B cell (primary cell): ENCODE data around the gene ASTN2. TPM values are rescaled to one million over a fixed set of nuclear protein-coding genes. Genes with fewer than 3 reads are reported as not detected.

ENCODE experiments used
- ATAC-seq: fragments of 200-7000 bp; cut with Tn5 transposase; one replicate; pipeline ENCODE4 v1.10.0; 2021; ENCODE audit warnings: low read depth, mild to moderate bottlenecking, moderate number of reproducible peaks, moderate library complexity
- CTCF ChIA-PET: fragments of 350-600 bp; sonication (Branson Sonifier 250); formaldehyde crosslinking; loops from one replicate; lab custom pipeline; 2021; ENCODE audit warnings: antibody characterized with exemption, inconsistent platforms; lab: Charles Lee
- POLR2A ChIA-PET: fragments of 350-600 bp; sonication (Branson Sonifier 250); formaldehyde crosslinking; loops from one replicate; lab custom pipeline; 2021; ENCODE audit warnings: antibody characterized with exemption; lab: Charles Lee
- DNase-seq: peaks from one replicate; pipeline ENCODE4 v3.0.0; 2013
- H2AFZ ChIP-seq: 2 replicates; pipeline ENCODE4 v1.6.1; 2012; ENCODE audit warnings: mild to moderate bottlenecking, low read depth, low read length; ENCODE audit not compliant: insufficient read depth, poor library complexity, severe bottlenecking
- H3K27ac ChIP-seq, 2 donors: 1 replicate in 1 of 2; 2 replicates in 1 of 2; pipeline ENCODE4 v1.5.1; 2012 to 2013; ENCODE audit warnings: low read length in 2 of 2, mild to moderate bottlenecking in 2 of 2, moderate library complexity in 1 of 2
- H3K27me3 ChIP-seq, 4 experiments: fragments of 200-600 bp in 1 of 4; sonication (generic) in 1 of 4; replicated peaks in 1 of 4; 1 replicate in 2 of 4; 2 replicates in 2 of 4; pipeline versions ENCODE4 v1.6.1 to v1.7.0; 2013 to 2016; ENCODE audit warnings: low read length in 3 of 4, mild to moderate bottlenecking in 2 of 4, mixed read lengths in 1 of 4, moderate library complexity in 1 of 4; ENCODE audit not compliant: insufficient read depth in 4 of 4, control insufficient read depth in 3 of 4; ENCODE audit errors: control extremely low read depth in 1 of 4
- H3K36me3 ChIP-seq, 2 experiments: replicated peaks in 1 of 2; 1 replicate in 1 of 2; 2 replicates in 1 of 2; pipeline versions ENCODE4 v1.6.1 to v1.7.1; 2013; ENCODE audit warnings: low read length in 1 of 2; ENCODE audit not compliant: insufficient read depth in 2 of 2, control insufficient read depth in 1 of 2; ENCODE audit errors: control extremely low read depth in 1 of 2, extremely low read depth in 1 of 2
- H3K4me1 ChIP-seq, 2 donors: fragments of 200-600 bp in 1 of 2; sonication (generic) in 1 of 2; 1 replicate in 1 of 2; 2 replicates in 1 of 2; pipeline versions ENCODE4 v1.5.1 to v1.6.1; 2013 to 2017; ENCODE audit warnings: low read length in 2 of 2; ENCODE audit not compliant: control insufficient read depth in 2 of 2, insufficient read depth in 2 of 2
- H3K4me2 ChIP-seq: replicated peaks from 2 replicates; pipeline ENCODE3; 2012; ENCODE audit warnings: mild to moderate bottlenecking, low read depth, low read length; ENCODE audit not compliant: poor library complexity, severe bottlenecking
- H3K4me3 ChIP-seq, 5 experiments: fragments of 200-600 bp in 1 of 5; sonication (generic) in 1 of 5; 1 replicate in 3 of 5; 2 replicates in 2 of 5; pipeline versions ENCODE4 v1.5.1 to v1.7.0; 2011 to 2016; ENCODE audit warnings: low read length in 4 of 5, mild to moderate bottlenecking in 4 of 5, low read depth in 2 of 5, control low read depth in 1 of 5, moderate library complexity in 1 of 5; ENCODE audit not compliant: insufficient read depth in 1 of 5; ENCODE audit errors: control extremely low read depth in 1 of 5, extremely low read depth in 1 of 5
- H3K79me2 ChIP-seq: fragments of 200-600 bp; sonication (generic); one replicate; pipeline ENCODE4 v1.6.0; 2016; ENCODE audit warnings: low read length; ENCODE audit not compliant: control insufficient read depth, insufficient read depth
- H3K9ac ChIP-seq: fragments of 200-600 bp; sonication (generic); 2 replicates; pipeline ENCODE4 v1.6.1; 2017; ENCODE audit warnings: mild to moderate bottlenecking, low read length, moderate library complexity
- H3K9me3 ChIP-seq, 3 donors: one replicate each; pipeline versions ENCODE4 v1.6.1 to v1.7.1; 2013; ENCODE audit warnings: low read length in 2 of 3; ENCODE audit not compliant: control insufficient read depth in 2 of 3, insufficient read depth in 1 of 3; ENCODE audit errors: control extremely low read depth in 1 of 3
- H4K20me1 ChIP-seq: 2 replicates; pipeline ENCODE4 v1.6.0; 2012; ENCODE audit warnings: mild to moderate bottlenecking, low read length; ENCODE audit not compliant: insufficient read depth, control insufficient read depth, poor library complexity, severe bottlenecking
- H3K27ac Mint-ChIP-seq: one replicate; pipeline ENCODE4 v1.8.0; 2021; ENCODE audit warnings: mixed read lengths
- H3K27me3 Mint-ChIP-seq: one replicate; pipeline ENCODE4 v1.8.0; 2021; ENCODE audit warnings: mixed read lengths
- H3K4me1 Mint-ChIP-seq: one replicate; pipeline ENCODE4 v1.8.0; 2021; ENCODE audit warnings: mixed read lengths
- H3K4me3 Mint-ChIP-seq: one replicate; pipeline ENCODE4 v1.8.0; 2021; ENCODE audit warnings: mixed read lengths
- H3K9me3 Mint-ChIP-seq: one replicate; pipeline ENCODE4 v1.8.0; 2022; ENCODE audit warnings: mixed read lengths; ENCODE audit not compliant: insufficient read depth
- EZH2 ChIP-seq: IDR thresholded peaks from 2 replicates; pipeline ENCODE4 v1.6.1; 2012; ENCODE audit warnings: borderline replicate concordance, low read depth, mild to moderate bottlenecking, moderate library complexity, low read length; ENCODE audit not compliant: insufficient read depth, poor library complexity, severe bottlenecking
- WGBS: methylation state at CpG from one replicate; pipeline ENCODE4 v1.1.5; 2013; ENCODE audit warnings: missing lambda C conversion rate; ENCODE audit not compliant: insufficient coverage; 5-methylcytosine and 5-hydroxymethylcytosine counted together
- intact Hi-C: fragments of 100-400 bp; cut with micrococcal nuclease; formaldehyde crosslinking; loops from one replicate; pipeline ENCODE4 v1.10.0; 2022
- polyA plus RNA-seq: library from polyadenylated mRNA; depleted of rRNA; stranded (reverse); fragments of >200 nt; gene quantifications from 2 replicates; pipeline ENCODE4 v1.2.3, GENCODE V29; 2012
- total RNA-seq, 2 donors: library from RNA; stranded (reverse); fragments of 120-200 nt in 1 of 2; gene quantifications; 1 replicate in 1 of 2; 2 replicates in 1 of 2; pipeline versions ENCODE4 v1.2.3 to v1.2.4, GENCODE V29; 2013 to 2022
- TF ChIP-seq, protein P1 (sequence below): fragments of 200-600 bp; IDR thresholded peaks from one replicate; pipeline ENCODE4 v1.8.0; 2022; ENCODE audit warnings: antibody characterized with exemption, mild to moderate bottlenecking

ASTN2 gene
- total and polyA plus RNA-seq, 2 donors (not counting 1 experiment from before 2014, with no cell fraction given), result 1.2 to 3.6 TPM

DNA sequence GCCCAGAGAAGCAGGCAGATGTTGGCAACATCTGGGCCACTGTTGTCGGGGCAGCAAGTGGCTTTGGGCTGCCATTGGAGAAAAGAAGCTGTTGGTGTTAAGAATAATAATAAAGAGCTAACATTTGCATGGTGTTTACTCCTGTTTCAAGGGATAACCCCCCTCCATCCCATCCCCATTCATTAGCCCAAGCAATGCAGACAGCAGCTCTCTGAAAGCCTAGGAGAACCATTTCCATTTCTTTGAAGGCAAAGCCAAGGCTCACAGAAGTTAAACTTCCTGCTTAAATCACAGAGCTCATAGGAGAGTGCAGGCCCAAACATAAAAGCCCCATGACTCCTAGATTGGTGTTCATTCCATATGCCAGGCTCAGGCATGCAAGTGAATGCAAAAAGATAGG, 175.4 kb downstream of the ASTN2 start:
- ChIA-PET CTCF (no interaction called here), POLR2A (no interaction called here)
- Histone ChIP-seq H3K79me2 (no peaks in the 10 kb centered on the region), H3K27me3 (no peaks in the 10 kb centered on the region), H3K36me3 (no peaks in the 10 kb centered on the region), H3K9ac (no peak overlapping the region), H3K4me2 (no peak overlapping the region), H3K9me3 (peaks cover 0 to 11% (median 0%) of the 10 kb centered on the region in 3 donors), H4K20me1 (no peaks in the 10 kb centered on the region), H3K4me3 (no peak overlapping the region), H2AFZ (no peak overlapping the region), H3K27ac (no peak overlapping the region), H3K4me1 (no peaks in the 10 kb centered on the region)
- intact Hi-C loops, result no loop called here
- ATAC-seq (no peak), DNase-seq (no peak)
- H3K4me1 Mint-ChIP-seq, result no peaks in the 10 kb centered on the region
- no peak overlapping the region for H3K27ac Mint-ChIP-seq
- H3K4me3 Mint-ChIP-seq, result no peak overlapping the region
- WGBS, result no CpG with 5 or more reads among the region's 1 CpG
- TF ChIP-seq EZH2, result no peak
- TF ChIP-seq, protein P1, sequence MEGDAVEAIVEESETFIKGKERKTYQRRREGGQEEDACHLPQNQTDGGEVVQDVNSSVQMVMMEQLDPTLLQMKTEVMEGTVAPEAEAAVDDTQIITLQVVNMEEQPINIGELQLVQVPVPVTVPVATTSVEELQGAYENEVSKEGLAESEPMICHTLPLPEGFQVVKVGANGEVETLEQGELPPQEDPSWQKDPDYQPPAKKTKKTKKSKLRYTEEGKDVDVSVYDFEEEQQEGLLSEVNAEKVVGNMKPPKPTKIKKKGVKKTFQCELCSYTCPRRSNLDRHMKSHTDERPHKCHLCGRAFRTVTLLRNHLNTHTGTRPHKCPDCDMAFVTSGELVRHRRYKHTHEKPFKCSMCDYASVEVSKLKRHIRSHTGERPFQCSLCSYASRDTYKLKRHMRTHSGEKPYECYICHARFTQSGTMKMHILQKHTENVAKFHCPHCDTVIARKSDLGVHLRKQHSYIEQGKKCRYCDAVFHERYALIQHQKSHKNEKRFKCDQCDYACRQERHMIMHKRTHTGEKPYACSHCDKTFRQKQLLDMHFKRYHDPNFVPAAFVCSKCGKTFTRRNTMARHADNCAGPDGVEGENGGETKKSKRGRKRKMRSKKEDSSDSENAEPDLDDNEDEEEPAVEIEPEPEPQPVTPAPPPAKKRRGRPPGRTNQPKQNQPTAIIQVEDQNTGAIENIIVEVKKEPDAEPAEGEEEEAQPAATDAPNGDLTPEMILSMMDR, result no peak
- no peaks in the 10 kb centered on the region for H3K27me3 Mint-ChIP-seq
- peaks cover 3% of the 10 kb centered on the region for H3K9me3 Mint-ChIP-seq

- no peak overlapping the region for H3K4me3 Mint-ChIP-seq
- Histone ChIP-seq H2AFZ (no peak overlapping the region), H4K20me1 (no peaks in the 10 kb centered on the region), H3K27ac (no peak overlapping the region), H3K9ac (no peak overlapping the region), H3K36me3 (no peaks in the 10 kb centered on the region), H3K4me1 (no peaks in the 10 kb centered on the region), H3K4me3 (no peak overlapping the region), H3K79me2 (no peaks in the 10 kb centered on the region), H3K4me2 (no peak overlapping the region), H3K9me3 (peaks cover 0 to 11% (median 0%) of the 10 kb centered on the region in 3 donors), H3K27me3 (no peaks in the 10 kb centered on the region)
- 77% methylated on average over 6 of the region's 6 CpGs for WGBS
- DNase-seq (no peak), ATAC-seq (no peak)
- CTCF ChIA-PET, result no interaction called here
- H3K9me3 Mint-ChIP-seq, result no peaks in the 10 kb centered on the region
- no peaks in the 10 kb centered on the region for H3K27me3 Mint-ChIP-seq
- intact Hi-C loops, result no loop called here
- H3K27ac Mint-ChIP-seq, result no peak overlapping the region
- TF ChIP-seq, protein P1, result no peak
- TF ChIP-seq EZH2, result no peak
- no peaks in the 10 kb centered on the region for H3K4me1 Mint-ChIP-seq
- POLR2A ChIA-PET, result no interaction called here
Observed at GRCh38 chr9:117234103-117234502, 180.8 kb downstream of the ASTN2 start.
